D721Med (cell line): ENCODE data around the gene TBXAS1.
"Not testable (repeated sequence)": the region's sequence is repeated elsewhere in the genome, so short reads cannot be mapped to it uniquely, and the experiment has no call there.

ENCODE experiments used
- DNase-seq: peaks from one replicate; pipeline ENCODE4 v3.0.0; 2011; ENCODE audit warnings: low spot score; ENCODE audit not compliant: insufficient read length
- FAIRE-seq: peaks from 2 replicates; lab custom pipeline; 2011; peaks lifted over from hg19 to GRCh38; lab: Jason Lieb, UNC
- TF ChIP-seq, protein P1 (sequence below): IDR thresholded peaks from 2 replicates; pipeline ENCODE4 v1.5.1; 2012; ENCODE audit warnings: mild to moderate bottlenecking, control low read depth; ENCODE audit not compliant: insufficient read depth; ENCODE audit errors: missing control alignments

Gene TBXAS1

DNA sequence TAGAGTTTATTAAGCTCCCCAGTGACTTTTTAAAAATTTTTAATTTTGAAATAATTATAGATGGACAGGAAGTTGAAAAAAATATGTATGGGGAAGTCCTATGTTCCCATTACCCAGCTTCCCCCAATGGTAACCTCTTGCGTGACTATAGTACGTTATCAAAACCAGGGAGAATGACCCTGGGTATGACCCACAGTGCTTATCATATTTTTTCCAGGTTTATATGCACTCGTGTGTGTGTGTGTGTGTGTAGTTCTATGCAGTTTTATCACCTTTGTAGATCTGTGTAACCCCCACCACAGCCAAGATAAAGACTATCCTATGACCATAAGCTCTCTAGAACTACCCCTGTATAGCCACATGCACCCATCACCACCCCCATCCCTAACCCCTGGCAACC lies 72.8 kb downstream of the TBXAS1 start:
- TF ChIP-seq, protein P1, sequence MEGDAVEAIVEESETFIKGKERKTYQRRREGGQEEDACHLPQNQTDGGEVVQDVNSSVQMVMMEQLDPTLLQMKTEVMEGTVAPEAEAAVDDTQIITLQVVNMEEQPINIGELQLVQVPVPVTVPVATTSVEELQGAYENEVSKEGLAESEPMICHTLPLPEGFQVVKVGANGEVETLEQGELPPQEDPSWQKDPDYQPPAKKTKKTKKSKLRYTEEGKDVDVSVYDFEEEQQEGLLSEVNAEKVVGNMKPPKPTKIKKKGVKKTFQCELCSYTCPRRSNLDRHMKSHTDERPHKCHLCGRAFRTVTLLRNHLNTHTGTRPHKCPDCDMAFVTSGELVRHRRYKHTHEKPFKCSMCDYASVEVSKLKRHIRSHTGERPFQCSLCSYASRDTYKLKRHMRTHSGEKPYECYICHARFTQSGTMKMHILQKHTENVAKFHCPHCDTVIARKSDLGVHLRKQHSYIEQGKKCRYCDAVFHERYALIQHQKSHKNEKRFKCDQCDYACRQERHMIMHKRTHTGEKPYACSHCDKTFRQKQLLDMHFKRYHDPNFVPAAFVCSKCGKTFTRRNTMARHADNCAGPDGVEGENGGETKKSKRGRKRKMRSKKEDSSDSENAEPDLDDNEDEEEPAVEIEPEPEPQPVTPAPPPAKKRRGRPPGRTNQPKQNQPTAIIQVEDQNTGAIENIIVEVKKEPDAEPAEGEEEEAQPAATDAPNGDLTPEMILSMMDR: no peak
- DNase-seq (no peak), FAIRE-seq (no peak)

DNA sequence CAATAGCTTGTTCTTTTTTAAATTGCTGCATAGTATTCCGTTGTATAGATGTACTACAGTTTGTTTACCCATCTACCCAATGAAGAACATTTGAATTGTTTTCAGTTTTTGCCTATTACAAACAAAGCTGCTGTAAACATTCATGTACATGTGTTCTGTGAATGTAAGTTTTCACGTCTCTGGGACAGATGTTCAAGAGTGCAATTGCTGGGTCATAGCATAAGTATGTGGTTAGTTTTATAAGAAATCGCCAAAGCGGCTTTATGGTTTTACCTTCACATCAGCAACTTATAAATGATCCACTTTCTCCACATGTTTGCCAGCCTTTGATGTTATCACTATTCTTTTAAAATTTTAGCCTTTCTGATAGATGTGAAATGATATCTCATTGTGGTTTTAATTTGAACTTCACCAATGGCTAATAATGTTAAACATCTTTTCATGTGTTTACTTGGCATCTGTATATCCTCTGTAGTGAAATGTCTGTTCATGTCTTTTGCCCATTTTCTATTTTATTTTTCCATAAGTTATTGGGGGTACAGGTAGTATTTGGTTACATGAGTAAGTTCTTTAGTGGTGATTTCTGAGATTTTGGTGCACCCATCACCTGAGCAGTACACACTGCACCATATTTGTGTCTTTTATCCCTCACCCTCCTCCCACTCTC lies 73.5 kb downstream of the TBXAS1 start:
- DNase-seq (no peak), FAIRE-seq (no peak)
- TF ChIP-seq, protein P1: no peak

DNA sequence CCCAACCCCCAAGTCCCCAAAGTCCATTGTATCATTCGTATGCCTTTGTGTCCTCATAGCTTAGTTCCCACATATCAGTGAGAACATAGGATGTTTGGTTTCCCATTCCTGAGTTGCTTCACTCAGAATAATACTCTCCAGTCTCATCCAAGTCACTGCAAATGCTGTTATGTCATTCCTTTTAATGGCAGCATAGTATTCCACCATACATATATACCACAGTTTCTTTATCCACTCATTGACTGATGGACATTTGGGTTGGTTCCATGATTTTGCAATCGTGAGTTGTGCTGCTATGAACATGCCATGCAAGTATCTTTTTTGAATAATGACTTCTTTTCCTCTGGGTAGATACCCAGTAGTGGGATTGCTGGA lies 74.0 kb downstream of the TBXAS1 start:
- FAIRE-seq: not testable (repeated sequence)

DNA sequence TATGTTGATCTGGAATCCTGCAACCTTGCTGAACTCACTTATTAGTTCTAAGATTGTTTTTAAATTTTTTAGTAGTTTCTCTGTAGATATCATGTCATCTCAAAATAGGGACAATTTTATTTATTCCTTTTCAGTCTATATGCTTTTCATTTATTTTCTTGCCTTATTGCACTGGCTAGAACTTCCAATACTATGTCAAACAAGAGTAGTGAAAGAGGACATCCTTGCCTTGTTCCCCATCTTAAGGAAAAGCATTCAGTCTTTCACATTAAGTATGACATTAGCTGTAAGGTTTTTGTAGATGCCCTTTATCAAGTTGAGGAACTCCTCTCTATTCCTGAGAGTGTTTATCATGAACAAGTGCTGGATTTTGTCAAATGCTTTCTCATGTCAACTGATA lies 77.8 kb downstream of the TBXAS1 start:
- DNase-seq (no peak), FAIRE-seq (no peak)
- TF ChIP-seq, protein P1: no peak

More for the DNA sequence above, 74.0 kb downstream of the TBXAS1 start:
- DNase-seq: not testable (repeated sequence)

DNA sequence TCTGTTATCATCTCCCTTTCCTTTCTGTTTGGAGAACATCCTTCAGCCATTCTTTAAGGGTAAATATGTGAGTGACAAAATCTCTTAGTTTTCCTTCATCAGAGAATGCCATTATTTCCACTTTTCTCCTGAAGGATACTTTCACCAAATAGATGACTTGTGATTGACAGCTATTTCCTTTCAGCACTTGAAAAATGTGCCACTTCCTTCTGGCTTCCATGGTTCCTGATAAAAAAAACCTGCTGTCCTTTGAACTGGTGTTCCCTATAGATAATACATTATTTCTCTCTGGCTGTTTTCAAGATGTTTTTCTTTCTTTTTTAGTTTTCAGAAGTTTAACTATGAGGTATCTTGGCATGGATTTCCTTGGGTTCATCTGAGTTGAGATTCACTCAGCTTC lies 79.7 kb downstream of the TBXAS1 start:
- TF ChIP-seq, protein P1: no peak
- DNase-seq (no peak), FAIRE-seq (no peak)

DNA sequence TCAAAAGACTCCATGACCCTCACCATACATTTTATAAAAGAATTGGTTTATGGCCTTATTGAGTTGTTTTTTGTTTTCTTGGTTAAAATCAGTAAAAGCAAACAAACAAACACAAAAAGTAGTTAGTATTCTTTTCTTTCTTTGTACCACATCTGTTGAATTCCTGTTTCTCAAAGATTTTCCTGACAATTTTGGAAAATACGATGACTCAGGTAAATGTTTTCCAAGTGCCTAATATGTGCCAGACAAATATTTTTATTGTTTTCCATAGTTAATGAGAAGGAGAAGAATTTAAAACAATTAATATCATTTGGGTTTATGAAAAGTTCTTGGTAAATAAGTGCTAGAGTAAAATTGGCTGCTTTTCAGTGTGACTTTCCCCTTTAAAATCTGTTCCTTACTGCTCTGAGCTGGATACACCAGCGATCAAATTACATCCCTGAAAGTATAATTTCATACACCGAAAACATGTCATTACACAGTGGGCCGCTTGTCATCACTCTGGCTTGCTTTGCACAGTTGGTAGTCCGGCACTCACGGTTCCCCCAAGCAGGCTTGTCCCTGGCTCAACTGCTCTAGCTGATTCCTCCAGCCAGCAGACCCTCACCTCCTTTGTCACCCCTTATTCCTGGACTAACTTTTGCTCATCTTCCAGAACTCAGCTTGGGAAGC lies 80.5 kb downstream of the TBXAS1 start:
- TF ChIP-seq, protein P1: no peak
- DNase-seq (no peak), FAIRE-seq (no peak)

DNA sequence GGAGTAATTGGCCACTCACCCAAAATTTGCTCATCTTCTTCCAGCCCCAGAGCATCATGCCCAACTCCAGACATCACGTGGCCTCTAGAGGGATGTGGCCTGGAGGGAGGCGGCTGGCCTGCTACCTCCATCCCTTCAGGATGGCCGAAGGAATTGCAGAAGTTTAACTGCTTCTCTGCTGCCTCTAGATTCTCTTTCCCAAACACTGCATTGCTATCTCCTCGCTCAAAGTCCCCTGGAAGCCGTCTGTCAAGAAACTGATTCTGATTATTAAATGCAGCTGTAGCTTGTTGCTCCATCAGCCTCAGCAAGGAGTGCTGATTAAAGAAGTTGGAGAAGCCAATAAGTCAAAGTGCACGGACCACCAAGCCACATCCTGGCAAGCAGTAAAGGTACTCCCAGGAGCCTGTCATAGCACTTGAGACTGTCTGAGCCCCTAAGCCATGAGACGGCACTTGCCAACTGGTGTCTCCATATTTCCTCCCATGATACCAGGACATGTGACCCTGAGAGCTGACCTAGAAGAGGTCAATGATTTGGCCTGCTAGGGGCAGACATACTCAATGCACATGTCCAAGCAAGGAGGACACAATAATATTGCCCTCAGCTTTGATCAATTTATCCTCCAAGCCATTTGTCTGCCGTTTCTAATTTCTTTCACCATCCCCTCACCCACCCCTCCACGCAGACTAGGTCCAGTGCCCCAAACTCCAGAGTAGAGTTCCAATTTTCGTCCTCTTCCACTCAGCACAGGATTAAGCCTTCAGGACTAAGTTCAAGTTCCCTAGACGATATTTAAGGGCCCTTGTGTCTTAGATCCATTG lies 84.2 kb downstream of the TBXAS1 start:
- FAIRE-seq: no peak
- no peak for DNase-seq

More for the DNA sequence above, 84.2 kb downstream of the TBXAS1 start:
- TF ChIP-seq, protein P1: no peak
